ENCODE measurements around the gene OR51E1. TPM values are rescaled to one million over a fixed set of nuclear protein-coding genes. Genes with fewer than 3 reads are reported as not detected.

OR51E1 gene
- total RNA-seq, 4 donors from 2014 or later = 0.26 to 1.4 (median 1.0) TPM; not detected in 1

GRCh38 chr11:4697585-4697984 lies 53.8 kb downstream of the OR51E1 start, which contains the start of gene OR51E2:
Gene OR51E2 (minus strand): TSS chr11:4697853. CDS start chr11:4682711, 15,142 bp downstream.
- H3K27me3 ChIP-seq = no peaks in the 10 kb centered on the region
- no peaks in the 10 kb centered on the region for H3K9me3 ChIP-seq
- H3K27ac ChIP-seq = peak within 1 kb of the TSS in 1 of 2 donors; percentile 1
- no peaks in the 10 kb centered on the region for H3K4me1 ChIP-seq
- intact Hi-C loops (cut with DNase I; ENCODE audit: low total_unique reads) = no loop called here
- H3K4me3 ChIP-seq = no peak within 1 kb of the TSS
- no peak for TF ChIP-seq POLR2A (IDR thresholded peaks at IDR 0.05)
- TF ChIP-seq CTCF (IDR thresholded peaks at IDR 0.05) = peak in 1 of 4 experiments; percentile 14
- no peak for DNase-seq
- no peaks in the 10 kb centered on the region for H3K36me3 ChIP-seq

- intact Hi-C loops (cut with DNase I; ENCODE audit: low total_unique reads) = no loop called here
- no peaks in the 10 kb centered on the region for H3K36me3 ChIP-seq
- no peaks in the 10 kb centered on the region for H3K4me1 ChIP-seq
- no peak overlapping the region for H3K4me3 ChIP-seq
- no peaks in the 10 kb centered on the region for H3K27me3 ChIP-seq
- TF ChIP-seq POLR2A (IDR thresholded peaks at IDR 0.05) (no peak), CTCF (IDR thresholded peaks at IDR 0.05) (no peak)
- H3K9me3 ChIP-seq = no peaks in the 10 kb centered on the region
- H3K27ac ChIP-seq = no peak overlapping the region
- DNase-seq = no peak
Measured at GRCh38 chr11:4699697-4700435, 56.1 kb downstream of the OR51E1 start.

GRCh38 chr11:4700436-4700820 lies 56.6 kb downstream of the OR51E1 start:
- Histone ChIP-seq H3K9me3 (no peaks in the 10 kb centered on the region), H3K27me3 (no peaks in the 10 kb centered on the region), H3K27ac (no peak overlapping the region), H3K4me1 (no peaks in the 10 kb centered on the region), H3K4me3 (no peak overlapping the region), H3K36me3 (no peaks in the 10 kb centered on the region)
- intact Hi-C loops (cut with DNase I; ENCODE audit: low total_unique reads) = no loop called here
- DNase-seq = no peak
- TF ChIP-seq CTCF (IDR thresholded peaks at IDR 0.05) = no peak

- DNase-seq = no peak
- Histone ChIP-seq H3K9me3 (no peaks in the 10 kb centered on the region), H3K4me3 (no peak within 1 kb of the TSS), H3K4me1 (no peaks in the 10 kb centered on the region), H3K27me3 (no peaks in the 10 kb centered on the region), H3K36me3 (no peaks in the 10 kb centered on the region), H3K27ac (no peak within 1 kb of the TSS)
- TF ChIP-seq CTCF (IDR thresholded peaks at IDR 0.05) (no peak), POLR2A (IDR thresholded peaks at IDR 0.05) (no peak)
- intact Hi-C loops (cut with DNase I; ENCODE audit: low total_unique reads) = no loop called here
Measured at GRCh38 chr11:4704054-4704789, 60.4 kb downstream of the OR51E1 start, which contains the start of gene MMP26. Gene MMP26 (plus strand): TSS chr11:4704784.

GRCh38 chr11:4704790-4705334 lies 61.1 kb downstream of the OR51E1 start:
- Histone ChIP-seq H3K27ac (no peak overlapping the region), H3K9me3 (no peaks in the 10 kb centered on the region), H3K4me3 (no peak overlapping the region), H3K4me1 (no peaks in the 10 kb centered on the region), H3K27me3 (no peaks in the 10 kb centered on the region), H3K36me3 (no peaks in the 10 kb centered on the region)
- intact Hi-C loops (cut with DNase I; ENCODE audit: low total_unique reads) = no loop called here
- no peak for TF ChIP-seq CTCF (IDR thresholded peaks at IDR 0.05)
- TF ChIP-seq POLR2A (IDR thresholded peaks at IDR 0.05) = no peak
- DNase-seq = no peak

Measured in uterus (tissue), 4 donors.